Parathyroid adenoma (tissue), 2 donors: ENCODE measurements around the gene TARS2.

ENCODE experiments used
- H2AFZ ChIP-seq: fragments of 300-600 bp; sonication (generic); one replicate; pipeline ENCODE4 v1.7.0; 2017; ENCODE audit warnings: antibody characterized with exemption, mild to moderate bottlenecking
- H3K27ac ChIP-seq: fragments of 300-600 bp; sonication (generic); one replicate; pipeline ENCODE4 v1.7.0; 2017
- H3K27me3 ChIP-seq: fragments of 300-600 bp; sonication (generic); one replicate; pipeline ENCODE4 v1.7.0; 2017; ENCODE audit warnings: low read length; ENCODE audit not compliant: control insufficient read depth, insufficient read depth
- H3K36me3 ChIP-seq: fragments of 300-600 bp; sonication (generic); one replicate; pipeline ENCODE4 v1.7.0; 2017; ENCODE audit warnings: low read length; ENCODE audit not compliant: control insufficient read depth, insufficient read depth
- H3K4me1 ChIP-seq: fragments of 300-600 bp; sonication (generic); one replicate; pipeline ENCODE4 v1.7.0; 2017; ENCODE audit warnings: control low read depth
- H3K4me2 ChIP-seq: fragments of 300-600 bp; sonication (generic); one replicate; pipeline ENCODE4 v1.7.0; 2017; ENCODE audit warnings: low read length
- H3K4me3 ChIP-seq: fragments of 300-600 bp; sonication (generic); one replicate; pipeline ENCODE4 v1.7.0; 2017; ENCODE audit warnings: low read depth, low read length
- H3K79me2 ChIP-seq: fragments of 300-600 bp; sonication (generic); one replicate; pipeline ENCODE4 v1.7.0; 2017; ENCODE audit warnings: control low read depth
- H3K9ac ChIP-seq: fragments of 300-600 bp; sonication (generic); one replicate; pipeline ENCODE4 v1.7.0; 2017; ENCODE audit warnings: mild to moderate bottlenecking
- H3K9me3 ChIP-seq: fragments of 300-600 bp; sonication (generic); one replicate; pipeline ENCODE4 v1.7.0; 2017; ENCODE audit warnings: low read length; ENCODE audit not compliant: control insufficient read depth
- TF ChIP-seq, protein P1 (sequence below): fragments of 300-600 bp; sonication (generic); IDR thresholded peaks from one replicate; pipeline ENCODE4 v1.7.0; 2017; ENCODE audit warnings: antibody characterized with exemption, mild to moderate bottlenecking
- donor health status: primary hyperparathyroidism.

Gene TARS2

DNA sequence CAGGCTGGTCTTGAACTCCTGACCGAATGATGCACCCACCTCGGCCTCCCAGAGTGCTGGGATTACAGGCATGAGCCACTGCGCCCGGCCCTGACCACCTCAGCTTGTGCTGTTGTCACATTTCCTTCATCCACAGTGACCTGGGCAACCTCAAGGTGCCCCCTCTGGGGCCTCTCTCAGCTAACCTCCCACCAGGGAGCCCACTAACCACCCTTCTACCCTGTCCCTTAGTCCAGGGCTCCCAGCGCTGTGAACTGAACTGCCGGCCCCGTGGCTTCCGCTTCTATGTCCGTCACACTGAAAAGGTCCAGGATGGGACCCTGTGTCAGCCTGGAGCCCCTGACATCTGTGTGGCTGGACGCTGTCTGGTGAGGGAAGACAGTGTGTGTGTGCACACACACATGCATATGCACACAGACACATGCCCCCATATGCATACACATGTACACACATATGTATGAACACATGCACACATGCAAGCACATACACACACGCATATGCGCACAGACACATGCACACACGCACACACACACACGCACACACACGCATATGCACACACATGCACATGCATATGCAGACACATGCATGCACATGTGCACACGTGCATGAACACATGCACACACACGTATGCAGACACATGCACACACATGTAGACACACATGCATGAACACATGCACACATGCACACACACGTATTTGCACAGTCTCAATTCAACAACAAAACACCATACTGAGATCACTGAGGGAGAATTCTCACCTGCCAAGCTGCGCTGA lies 68.2 kb downstream of the TARS2 start:
- H3K4me3 ChIP-seq = no peak overlapping the region
- H3K9me3 ChIP-seq = no peaks in the 10 kb centered on the region
- no peaks in the 10 kb centered on the region for H3K36me3 ChIP-seq
- H3K27me3 ChIP-seq = no peaks in the 10 kb centered on the region
- H3K27ac ChIP-seq = no peak overlapping the region
- no peak overlapping the region for H2AFZ ChIP-seq
- H3K4me1 ChIP-seq = peaks cover 4% of the 10 kb centered on the region
- H3K9ac ChIP-seq = no peak overlapping the region
- TF ChIP-seq, protein P1, sequence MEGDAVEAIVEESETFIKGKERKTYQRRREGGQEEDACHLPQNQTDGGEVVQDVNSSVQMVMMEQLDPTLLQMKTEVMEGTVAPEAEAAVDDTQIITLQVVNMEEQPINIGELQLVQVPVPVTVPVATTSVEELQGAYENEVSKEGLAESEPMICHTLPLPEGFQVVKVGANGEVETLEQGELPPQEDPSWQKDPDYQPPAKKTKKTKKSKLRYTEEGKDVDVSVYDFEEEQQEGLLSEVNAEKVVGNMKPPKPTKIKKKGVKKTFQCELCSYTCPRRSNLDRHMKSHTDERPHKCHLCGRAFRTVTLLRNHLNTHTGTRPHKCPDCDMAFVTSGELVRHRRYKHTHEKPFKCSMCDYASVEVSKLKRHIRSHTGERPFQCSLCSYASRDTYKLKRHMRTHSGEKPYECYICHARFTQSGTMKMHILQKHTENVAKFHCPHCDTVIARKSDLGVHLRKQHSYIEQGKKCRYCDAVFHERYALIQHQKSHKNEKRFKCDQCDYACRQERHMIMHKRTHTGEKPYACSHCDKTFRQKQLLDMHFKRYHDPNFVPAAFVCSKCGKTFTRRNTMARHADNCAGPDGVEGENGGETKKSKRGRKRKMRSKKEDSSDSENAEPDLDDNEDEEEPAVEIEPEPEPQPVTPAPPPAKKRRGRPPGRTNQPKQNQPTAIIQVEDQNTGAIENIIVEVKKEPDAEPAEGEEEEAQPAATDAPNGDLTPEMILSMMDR = no peak
- H3K79me2 ChIP-seq = no peaks in the 10 kb centered on the region
- H3K4me2 ChIP-seq = no peak overlapping the region

DNA sequence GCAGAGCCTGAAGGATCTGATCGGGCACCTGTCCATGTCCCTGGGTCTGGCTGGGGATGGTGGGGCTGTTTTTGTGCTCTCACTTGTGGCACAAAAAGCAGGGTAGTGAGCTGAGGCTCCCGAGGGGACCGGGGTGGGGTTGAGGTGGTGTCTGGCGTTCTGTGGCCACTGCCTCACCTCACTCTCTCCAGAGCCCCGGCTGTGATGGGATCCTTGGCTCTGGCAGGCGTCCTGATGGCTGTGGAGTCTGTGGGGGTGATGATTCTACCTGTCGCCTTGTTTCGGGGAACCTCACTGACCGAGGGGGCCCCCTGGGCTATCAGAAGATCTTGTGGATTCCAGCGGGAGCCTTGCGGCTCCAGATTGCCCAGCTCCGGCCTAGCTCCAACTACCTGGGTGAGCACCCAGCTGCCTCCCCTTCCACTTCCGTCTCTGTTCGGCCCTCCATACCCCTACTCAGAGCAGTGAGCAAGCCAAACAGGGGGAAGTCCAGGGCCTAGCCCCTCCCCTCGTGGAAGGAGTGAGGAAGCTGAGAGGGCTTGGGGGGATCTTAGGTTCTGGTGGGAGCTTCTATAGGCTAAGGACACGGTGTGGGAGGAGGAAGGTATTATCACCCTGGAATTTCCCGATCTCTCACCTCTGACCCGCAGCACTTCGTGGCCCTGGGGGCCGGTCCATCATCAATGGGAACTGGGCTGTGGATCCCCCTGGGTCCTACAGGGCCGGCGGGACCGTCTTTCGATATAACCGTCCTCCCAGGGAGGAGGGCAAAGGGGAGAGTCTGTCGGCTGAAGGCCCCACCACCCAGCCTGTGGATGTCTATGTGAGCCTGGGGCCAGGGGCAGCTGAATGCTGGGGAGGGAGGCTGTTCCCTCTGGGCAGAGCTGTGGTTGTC lies 69.0 kb downstream of the TARS2 start:
- Histone ChIP-seq H3K4me3 (no peak overlapping the region), H3K79me2 (no peaks in the 10 kb centered on the region), H3K9me3 (no peaks in the 10 kb centered on the region), H3K27ac (no peak overlapping the region), H2AFZ (no peak overlapping the region), H3K4me2 (no peak overlapping the region), H3K9ac (no peak overlapping the region), H3K36me3 (no peaks in the 10 kb centered on the region), H3K4me1 (peaks cover 4% of the 10 kb centered on the region), H3K27me3 (no peaks in the 10 kb centered on the region)
- TF ChIP-seq, protein P1 = no peak

DNA sequence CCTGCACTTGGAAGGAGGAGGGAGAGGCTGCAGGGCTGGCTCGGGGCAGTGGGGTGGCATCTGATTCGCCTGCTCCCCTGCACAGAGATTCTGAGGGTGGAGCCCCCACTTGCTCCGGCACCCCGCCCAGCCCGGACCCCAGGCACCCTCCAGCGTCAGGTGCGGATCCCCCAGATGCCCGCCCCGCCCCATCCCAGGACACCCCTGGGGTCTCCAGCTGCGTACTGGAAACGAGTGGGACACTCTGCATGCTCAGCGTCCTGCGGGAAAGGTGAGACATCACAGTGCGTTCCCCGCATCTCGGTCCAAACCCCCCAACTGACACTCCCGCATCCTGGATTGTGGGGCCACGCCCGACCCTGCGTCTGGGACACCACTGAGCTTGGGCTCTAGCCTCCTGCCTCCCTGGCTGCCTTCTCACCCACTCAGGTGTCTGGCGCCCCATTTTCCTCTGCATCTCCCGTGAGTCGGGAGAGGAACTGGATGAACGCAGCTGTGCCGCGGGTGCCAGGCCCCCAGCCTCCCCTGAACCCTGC lies 69.9 kb downstream of the TARS2 start:
- Histone ChIP-seq H3K4me1 (peaks cover 10% of the 10 kb centered on the region), H3K36me3 (no peaks in the 10 kb centered on the region), H3K9me3 (no peaks in the 10 kb centered on the region), H3K27ac (no peak overlapping the region), H3K79me2 (no peaks in the 10 kb centered on the region), H3K4me3 (no peak overlapping the region), H3K4me2 (no peak overlapping the region), H3K27me3 (no peaks in the 10 kb centered on the region), H3K9ac (no peak overlapping the region), H2AFZ (no peak overlapping the region)
- TF ChIP-seq, protein P1 = no peak
